COR-L47 (cell line): Measurements from ENCODE around the gene PPP1CA.

ENCODE experiments used
- DNase-seq: peaks from one replicate; lab custom pipeline; 2025; lab: John Stamatoyannopoulos, UW

Gene PPP1CA

GRCh38 chr11:67382276-67383136 lies 19.2 kb downstream of the PPP1CA start:
- peak; percentile 30 for DNase-seq

- no peak for DNase-seq
These were observed 20.2 kb downstream of the PPP1CA start for GRCh38 chr11:67381244-67381972.

GRCh38 chr11:67379061-67380058 lies 22.3 kb downstream of the PPP1CA start:
- no peak for DNase-seq

- DNase-seq = no peak
These were observed 23.1 kb downstream of the PPP1CA start for GRCh38 chr11:67378544-67378943.

- no peak for DNase-seq
These were observed 24.5 kb downstream of the PPP1CA start for GRCh38 chr11:67376873-67377808.

- no peak for DNase-seq
These were observed 25.4 kb downstream of the PPP1CA start for GRCh38 chr11:67376063-67376820.

GRCh38 chr11:67375320-67376055 lies 26.2 kb downstream of the PPP1CA start:
- DNase-seq = no peak

GRCh38 chr11:67374571-67375281 lies 26.9 kb downstream of the PPP1CA start:
- DNase-seq = no peak

GRCh38 chr11:67373648-67374570 lies 27.7 kb downstream of the PPP1CA start:
- no peak for DNase-seq

- DNase-seq = no peak
These were observed 28.5 kb downstream of the PPP1CA start, which contains the start of gene CLCF1 for GRCh38 chr11:67372993-67373647. TSS of gene CLCF1 (minus strand) at chr11:67373598. CDS start at chr11:67373539, 59 bp downstream.

- DNase-seq = no peak
These were observed 29.2 kb downstream of the PPP1CA start for GRCh38 chr11:67372321-67372992.

- DNase-seq = no peak
These were observed 29.7 kb downstream of the PPP1CA start for GRCh38 chr11:67371911-67372320.

GRCh38 chr11:67371189-67371910 lies 30.3 kb downstream of the PPP1CA start:
- DNase-seq = no peak

GRCh38 chr11:67370351-67371076 lies 31.1 kb downstream of the PPP1CA start:
- peak; percentile 70 for DNase-seq

- peak; percentile 70 for DNase-seq
These were observed 31.8 kb downstream of the PPP1CA start for GRCh38 chr11:67369801-67370284.
